SK-N-SH treated with all-trans-retinoic acid at 6 μM for 48 hours (cell line): ENCODE data around the gene NDUFB7.

Source experiments
- ARNTL ChIP-seq: fragments of 450-650 bp; formaldehyde crosslinking; IDR thresholded peaks from 2 replicates; pipeline ENCODE4 v1.5.0; 2020; ENCODE audit warnings: low read depth, mild to moderate bottlenecking, moderate library complexity, borderline replicate concordance
- BACH2 ChIP-seq: fragments of 250-450 bp; sonication (Bioruptor Pico); IDR thresholded peaks from 2 replicates; pipeline ENCODE4 v1.9.0; 2021; ENCODE audit warnings: mild to moderate bottlenecking, borderline replicate concordance
- OSR1 ChIP-seq: fragments of 250-450 bp; sonication (Bioruptor Pico); IDR thresholded peaks from 2 replicates; pipeline ENCODE4 v1.8.0; 2022; ENCODE audit warnings: moderate library complexity, mild to moderate bottlenecking, inconsistent platforms
- SNAI2 ChIP-seq: fragments of 250-450 bp; sonication (Bioruptor Pico); IDR thresholded peaks from 2 replicates; pipeline ENCODE4 v1.5.0; 2020; ENCODE audit warnings: mild to moderate bottlenecking, moderate library complexity
- TCF4 ChIP-seq: fragments of 250-450 bp; sonication (Bioruptor Pico); IDR thresholded peaks from 2 replicates; pipeline ENCODE4 v1.8.0; 2021; ENCODE audit warnings: mild to moderate bottlenecking, moderate library complexity, borderline replicate concordance
- TOX ChIP-seq: fragments of 250-450 bp; sonication (Bioruptor Pico); IDR thresholded peaks from 2 replicates; pipeline ENCODE4 v1.8.0; 2021; ENCODE audit warnings: mild to moderate bottlenecking, moderate library complexity, borderline replicate concordance
- ZFP3 ChIP-seq: fragments of 250-450 bp; sonication (Bioruptor Pico); IDR thresholded peaks from 2 replicates; pipeline ENCODE4 v1.5.0; 2020; ENCODE audit warnings: mild to moderate bottlenecking, moderate library complexity
- ZFP30 ChIP-seq: fragments of 450-650 bp; formaldehyde crosslinking; IDR thresholded peaks from 2 replicates; pipeline ENCODE4 v1.5.0; 2022; ENCODE audit warnings: mild to moderate bottlenecking, moderate library complexity
- ZNF565 ChIP-seq: fragments of 450-650 bp; formaldehyde crosslinking; conservative IDR thresholded peaks from 2 replicates; pipeline ENCODE4 v1.5.0; 2020; ENCODE audit warnings: low read depth, mild to moderate bottlenecking, moderate library complexity
- ZNF70 ChIP-seq: fragments of 450-650 bp; formaldehyde crosslinking; IDR thresholded peaks from 2 replicates; pipeline ENCODE4 v1.5.0; 2020; ENCODE audit warnings: mild to moderate bottlenecking, moderate library complexity
- TF ChIP-seq, protein P1 (sequence below): fragments of 250-450 bp; sonication (Bioruptor Pico); IDR thresholded peaks from 2 replicates; pipeline ENCODE4 v1.8.0; 2020; ENCODE audit warnings: mild to moderate bottlenecking, moderate library complexity, borderline replicate concordance
- TF ChIP-seq, protein P2 (sequence below): fragments of 250-450 bp; sonication (Bioruptor Pico); IDR thresholded peaks from 2 replicates; pipeline ENCODE4 v1.8.0; 2021; ENCODE audit warnings: low read depth, mild to moderate bottlenecking, moderate library complexity, borderline replicate concordance
- TF ChIP-seq, protein P3 (sequence below): fragments of 250-450 bp; sonication (Bioruptor Pico); IDR thresholded peaks from 2 replicates; pipeline ENCODE4 v1.5.1; 2020; ENCODE audit warnings: low read depth, mild to moderate bottlenecking, moderate library complexity
- TF ChIP-seq, protein P4 (sequence below): fragments of 250-450 bp; sonication (Bioruptor Pico); IDR thresholded peaks from 2 replicates; pipeline ENCODE4 v1.5.0; 2020; ENCODE audit warnings: mild to moderate bottlenecking, moderate library complexity

DNA sequence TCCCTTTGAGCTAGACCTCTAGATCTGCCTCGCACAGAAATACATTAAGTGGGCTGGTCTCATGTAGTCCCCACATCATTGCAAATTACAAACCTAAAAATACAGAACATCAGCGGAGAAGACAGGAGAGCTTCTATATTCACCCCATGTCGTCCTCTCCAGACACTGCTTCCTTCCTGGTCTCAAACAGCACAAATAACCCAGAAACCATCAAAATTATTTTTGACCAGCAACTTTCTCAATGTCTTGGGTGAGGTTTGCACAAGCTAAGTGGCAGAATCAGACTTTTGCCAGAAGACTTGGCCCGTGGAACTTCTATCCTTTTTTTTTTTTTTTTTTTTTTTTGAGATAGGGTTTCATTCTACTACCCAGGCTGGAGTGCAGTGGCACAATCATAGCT, 39.2 kb upstream of the NDUFB7 start:
- TF ChIP-seq BACH2 (no peak), ZFP30 (CRISPR knock-in tag) (no peak), ARNTL (CRISPR knock-in tag) (no peak), OSR1 (CRISPR knock-in tag) (no peak), SNAI2 (CRISPR knock-in tag) (no peak), ZNF70 (CRISPR knock-in tag) (no peak), TOX (CRISPR knock-in tag) (no peak), ZNF565 (no peak), TCF4 (no peak), ZFP3 (no peak)
- TF ChIP-seq, protein P1, sequence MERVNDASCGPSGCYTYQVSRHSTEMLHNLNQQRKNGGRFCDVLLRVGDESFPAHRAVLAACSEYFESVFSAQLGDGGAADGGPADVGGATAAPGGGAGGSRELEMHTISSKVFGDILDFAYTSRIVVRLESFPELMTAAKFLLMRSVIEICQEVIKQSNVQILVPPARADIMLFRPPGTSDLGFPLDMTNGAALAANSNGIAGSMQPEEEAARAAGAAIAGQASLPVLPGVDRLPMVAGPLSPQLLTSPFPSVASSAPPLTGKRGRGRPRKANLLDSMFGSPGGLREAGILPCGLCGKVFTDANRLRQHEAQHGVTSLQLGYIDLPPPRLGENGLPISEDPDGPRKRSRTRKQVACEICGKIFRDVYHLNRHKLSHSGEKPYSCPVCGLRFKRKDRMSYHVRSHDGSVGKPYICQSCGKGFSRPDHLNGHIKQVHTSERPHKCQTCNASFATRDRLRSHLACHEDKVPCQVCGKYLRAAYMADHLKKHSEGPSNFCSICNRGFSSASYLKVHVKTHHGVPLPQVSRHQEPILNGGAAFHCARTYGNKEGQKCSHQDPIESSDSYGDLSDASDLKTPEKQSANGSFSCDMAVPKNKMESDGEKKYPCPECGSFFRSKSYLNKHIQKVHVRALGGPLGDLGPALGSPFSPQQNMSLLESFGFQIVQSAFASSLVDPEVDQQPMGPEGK (CRISPR knock-in tag): no peak
- TF ChIP-seq, protein P2, sequence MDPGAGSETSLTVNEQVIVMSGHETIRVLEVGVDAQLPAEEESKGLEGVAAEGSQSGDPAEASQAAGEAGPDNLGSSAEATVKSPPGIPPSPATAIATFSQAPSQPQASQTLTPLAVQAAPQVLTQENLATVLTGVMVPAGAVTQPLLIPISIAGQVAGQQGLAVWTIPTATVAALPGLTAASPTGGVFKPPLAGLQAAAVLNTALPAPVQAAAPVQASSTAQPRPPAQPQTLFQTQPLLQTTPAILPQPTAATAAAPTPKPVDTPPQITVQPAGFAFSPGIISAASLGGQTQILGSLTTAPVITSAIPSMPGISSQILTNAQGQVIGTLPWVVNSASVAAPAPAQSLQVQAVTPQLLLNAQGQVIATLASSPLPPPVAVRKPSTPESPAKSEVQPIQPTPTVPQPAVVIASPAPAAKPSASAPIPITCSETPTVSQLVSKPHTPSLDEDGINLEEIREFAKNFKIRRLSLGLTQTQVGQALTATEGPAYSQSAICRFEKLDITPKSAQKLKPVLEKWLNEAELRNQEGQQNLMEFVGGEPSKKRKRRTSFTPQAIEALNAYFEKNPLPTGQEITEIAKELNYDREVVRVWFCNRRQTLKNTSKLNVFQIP: no peak
- TF ChIP-seq, protein P3, sequence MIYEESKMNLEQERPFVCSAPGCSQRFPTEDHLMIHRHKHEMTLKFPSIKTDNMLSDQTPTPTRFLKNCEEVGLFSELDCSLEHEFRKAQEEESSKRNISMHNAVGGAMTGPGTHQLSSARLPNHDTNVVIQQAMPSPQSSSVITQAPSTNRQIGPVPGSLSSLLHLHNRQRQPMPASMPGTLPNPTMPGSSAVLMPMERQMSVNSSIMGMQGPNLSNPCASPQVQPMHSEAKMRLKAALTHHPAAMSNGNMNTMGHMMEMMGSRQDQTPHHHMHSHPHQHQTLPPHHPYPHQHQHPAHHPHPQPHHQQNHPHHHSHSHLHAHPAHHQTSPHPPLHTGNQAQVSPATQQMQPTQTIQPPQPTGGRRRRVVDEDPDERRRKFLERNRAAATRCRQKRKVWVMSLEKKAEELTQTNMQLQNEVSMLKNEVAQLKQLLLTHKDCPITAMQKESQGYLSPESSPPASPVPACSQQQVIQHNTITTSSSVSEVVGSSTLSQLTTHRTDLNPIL: no peak
- TF ChIP-seq, protein P4, sequence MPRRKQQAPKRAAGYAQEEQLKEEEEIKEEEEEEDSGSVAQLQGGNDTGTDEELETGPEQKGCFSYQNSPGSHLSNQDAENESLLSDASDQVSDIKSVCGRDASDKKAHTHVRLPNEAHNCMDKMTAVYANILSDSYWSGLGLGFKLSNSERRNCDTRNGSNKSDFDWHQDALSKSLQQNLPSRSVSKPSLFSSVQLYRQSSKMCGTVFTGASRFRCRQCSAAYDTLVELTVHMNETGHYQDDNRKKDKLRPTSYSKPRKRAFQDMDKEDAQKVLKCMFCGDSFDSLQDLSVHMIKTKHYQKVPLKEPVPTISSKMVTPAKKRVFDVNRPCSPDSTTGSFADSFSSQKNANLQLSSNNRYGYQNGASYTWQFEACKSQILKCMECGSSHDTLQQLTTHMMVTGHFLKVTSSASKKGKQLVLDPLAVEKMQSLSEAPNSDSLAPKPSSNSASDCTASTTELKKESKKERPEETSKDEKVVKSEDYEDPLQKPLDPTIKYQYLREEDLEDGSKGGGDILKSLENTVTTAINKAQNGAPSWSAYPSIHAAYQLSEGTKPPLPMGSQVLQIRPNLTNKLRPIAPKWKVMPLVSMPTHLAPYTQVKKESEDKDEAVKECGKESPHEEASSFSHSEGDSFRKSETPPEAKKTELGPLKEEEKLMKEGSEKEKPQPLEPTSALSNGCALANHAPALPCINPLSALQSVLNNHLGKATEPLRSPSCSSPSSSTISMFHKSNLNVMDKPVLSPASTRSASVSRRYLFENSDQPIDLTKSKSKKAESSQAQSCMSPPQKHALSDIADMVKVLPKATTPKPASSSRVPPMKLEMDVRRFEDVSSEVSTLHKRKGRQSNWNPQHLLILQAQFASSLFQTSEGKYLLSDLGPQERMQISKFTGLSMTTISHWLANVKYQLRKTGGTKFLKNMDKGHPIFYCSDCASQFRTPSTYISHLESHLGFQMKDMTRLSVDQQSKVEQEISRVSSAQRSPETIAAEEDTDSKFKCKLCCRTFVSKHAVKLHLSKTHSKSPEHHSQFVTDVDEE: no peak
